Activated T-cell treated with anti-CD3 and anti-CD28 coated beads for 4 hours (primary cell): ENCODE data around the gene SPANXA1.
"Not testable (repeated sequence)": the region's sequence is repeated elsewhere in the genome, so short reads cannot be mapped to it uniquely, and the experiment has no call there.

Experiments used
- DNase-seq: peaks from one replicate; pipeline ENCODE4 v3.0.0-alpha.2; 2020

The SPANXA1 gene

GRCh38 chrX:141584638-141585037, at the start of gene SPANXA1:
Gene SPANXA1, minus strand, starts transcription at chrX:141584738. Its CDS starts 60 bp downstream, at chrX:141584678.
- not testable (repeated sequence) for DNase-seq

- no peak for DNase-seq
These were observed 47.6 kb upstream of the SPANXA1 start for GRCh38 chrX:141632124-141632523.

GRCh38 chrX:141619336-141619735, 34.8 kb upstream of the SPANXA1 start:
- DNase-seq: no peak

- DNase-seq: no peak
These were observed 24.6 kb upstream of the SPANXA1 start for GRCh38 chrX:141609111-141609510.

GRCh38 chrX:141589408-141589807, 4.9 kb upstream of the SPANXA1 start, which contains the start of gene SPANXA2:
Gene SPANXA2, plus strand, starts transcription at chrX:141589708. Its CDS starts 60 bp downstream, at chrX:141589768.
- DNase-seq: not testable (repeated sequence)

GRCh38 chrX:141542551-141542950, 42.0 kb downstream of the SPANXA1 start:
- DNase-seq: not testable (repeated sequence)
